Memory B cell (primary cell): ENCODE results near the gene FAM184A.
"Not testable (repeated sequence)": the region's sequence is repeated elsewhere in the genome, so short reads cannot be mapped to it uniquely, and the experiment has no call there.

ENCODE experiments used
- ATAC-seq: fragments of 150-1000 bp; cut with Tn5 transposase; 2 replicates; pipeline ENCODE4 v1.10.0; 2021; ENCODE audit warnings: low read depth, mild to moderate bottlenecking, moderate library complexity
- DNase-seq, 2 donors: peaks; one replicate each; pipeline ENCODE4 v3.0.0; 2022; ENCODE audit warnings: low spot score in 2 of 2
- H3K27ac Mint-ChIP-seq: one replicate; pipeline ENCODE4 v1.8.0; 2022; ENCODE audit warnings: mild to moderate bottlenecking, moderate library complexity, mixed read lengths
- H3K27me3 Mint-ChIP-seq: one replicate; pipeline ENCODE4 v1.8.0; 2022; ENCODE audit warnings: mixed read lengths
- H3K36me3 Mint-ChIP-seq: one replicate; pipeline ENCODE4 v1.8.0; 2022; ENCODE audit warnings: mild to moderate bottlenecking, mixed read lengths
- H3K4me1 Mint-ChIP-seq: one replicate; pipeline ENCODE4 v1.8.0; 2022; ENCODE audit warnings: mixed read lengths
- H3K4me3 Mint-ChIP-seq: one replicate; pipeline ENCODE4 v1.8.0; 2022; ENCODE audit warnings: mild to moderate bottlenecking, moderate library complexity, mixed read lengths
- H3K9me3 Mint-ChIP-seq: one replicate; pipeline ENCODE4 v1.8.0; 2022; ENCODE audit warnings: mixed read lengths

The FAM184A gene

DNA sequence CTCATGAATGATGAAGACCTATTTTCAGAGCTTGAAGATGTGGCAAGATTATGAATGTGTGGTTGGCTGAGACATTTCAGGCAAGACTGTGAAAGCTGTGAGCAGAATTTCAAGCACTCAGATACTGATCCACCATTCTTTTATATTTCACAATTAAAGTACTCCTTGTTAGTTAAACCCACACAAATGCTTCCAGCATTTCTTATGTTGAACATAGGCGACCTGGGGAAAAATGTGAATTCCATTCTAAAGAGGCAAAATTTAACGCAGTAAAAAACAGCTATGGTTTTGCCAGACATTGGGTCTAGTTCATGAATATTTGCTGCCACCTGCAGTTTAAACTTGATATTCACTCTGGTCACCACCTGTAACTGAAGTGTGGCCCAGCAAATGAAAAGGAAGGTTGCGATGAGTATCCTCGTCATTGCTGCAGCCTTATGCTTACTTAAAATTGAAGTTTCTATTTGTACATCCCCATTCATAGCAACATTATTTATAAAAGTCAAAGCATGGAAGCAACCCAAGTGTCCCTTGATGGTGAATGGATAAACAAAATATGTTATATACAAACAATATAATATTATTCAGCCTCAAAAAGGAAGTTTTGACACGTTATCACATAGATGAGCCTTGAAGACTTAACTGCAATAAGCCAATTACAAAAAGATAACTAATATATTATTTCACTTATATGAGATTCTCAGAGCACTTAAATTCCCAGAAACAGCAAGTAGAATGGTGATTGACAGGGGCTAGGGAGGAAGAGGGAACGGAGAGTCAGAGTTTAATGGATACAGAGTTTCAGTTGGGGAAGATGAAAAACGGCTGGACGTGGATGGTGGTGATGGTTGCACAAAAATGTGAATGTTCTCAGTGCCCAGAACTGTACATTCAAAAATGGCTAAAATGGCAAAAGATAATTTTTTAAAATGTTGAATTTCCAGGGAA is 32.4 kb upstream of the FAM184A start:
- peak; percentile 76 for ATAC-seq
- H3K27me3 Mint-ChIP-seq: peaks cover 8% of the 10 kb centered on the region
- DNase-seq: peak; percentile 27 to 47
- H3K27ac Mint-ChIP-seq: no peak overlapping the region
- H3K9me3 Mint-ChIP-seq: no peaks in the 10 kb centered on the region
- H3K36me3 Mint-ChIP-seq: no peaks in the 10 kb centered on the region
- H3K4me1 Mint-ChIP-seq: peaks cover 2% of the 10 kb centered on the region
- no peak overlapping the region for H3K4me3 Mint-ChIP-seq

DNA sequence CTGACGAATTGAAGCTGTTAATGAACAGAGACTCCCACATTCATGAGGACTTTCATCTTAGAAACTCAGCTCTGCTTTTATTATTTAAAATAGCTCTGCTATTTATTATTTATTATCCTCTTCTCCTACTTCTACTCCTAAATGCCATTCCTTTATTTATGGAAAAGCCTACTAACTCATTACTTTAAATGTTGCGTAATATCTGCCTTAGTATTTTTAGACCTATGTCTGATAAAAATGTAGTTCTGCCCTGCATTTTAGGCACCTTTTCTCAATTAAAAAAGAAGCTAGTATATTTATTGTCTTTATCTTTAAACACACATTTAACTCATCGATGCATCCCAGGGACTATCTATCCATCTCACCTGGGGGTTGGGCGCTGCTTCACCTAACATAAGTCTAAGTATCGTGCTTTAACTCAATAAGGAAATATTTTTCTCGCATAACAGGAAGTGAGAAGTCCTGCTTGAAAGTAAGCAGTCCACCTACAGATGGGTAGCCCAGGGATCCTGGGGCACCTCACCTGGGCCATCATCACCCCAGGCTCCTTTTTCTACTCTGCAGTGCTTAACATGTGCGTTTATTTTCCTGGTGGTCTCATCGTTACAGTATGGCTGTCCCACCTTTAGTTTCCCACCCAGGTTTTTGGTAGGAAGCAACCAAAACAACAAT is 31.3 kb upstream of the FAM184A start:
- no peaks in the 10 kb centered on the region for H3K9me3 Mint-ChIP-seq
- H3K4me1 Mint-ChIP-seq: peaks cover 2% of the 10 kb centered on the region
- DNase-seq: no peak
- no peak overlapping the region for H3K27ac Mint-ChIP-seq
- H3K36me3 Mint-ChIP-seq: no peaks in the 10 kb centered on the region
- peaks cover 7% of the 10 kb centered on the region for H3K27me3 Mint-ChIP-seq
- H3K4me3 Mint-ChIP-seq: no peak overlapping the region
- peak; percentile 26 for ATAC-seq

DNA sequence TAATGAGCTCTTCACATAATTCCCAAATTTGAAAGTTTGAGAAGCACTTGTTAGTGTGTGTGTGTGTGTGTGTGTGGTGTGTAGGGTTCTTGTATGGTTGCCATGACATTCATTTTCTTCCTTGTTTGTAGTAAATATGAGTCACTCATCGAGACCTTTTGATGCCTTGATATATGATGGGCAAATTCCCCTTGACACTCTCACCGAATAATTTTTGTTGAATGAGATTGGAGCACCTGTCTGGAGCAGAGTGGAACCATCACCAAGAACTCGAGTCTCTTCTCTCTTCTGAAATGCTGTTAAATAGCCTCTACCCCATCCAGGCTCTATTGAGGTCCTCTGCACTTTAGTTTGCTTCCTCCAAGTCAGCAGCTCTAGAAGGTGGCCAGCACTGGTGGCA is 29.6 kb upstream of the FAM184A start:
- DNase-seq (no peak), ATAC-seq (no peak)
- no peaks in the 10 kb centered on the region for H3K9me3 Mint-ChIP-seq
- peaks cover 2% of the 10 kb centered on the region for H3K27me3 Mint-ChIP-seq
- peaks cover 2% of the 10 kb centered on the region for H3K4me1 Mint-ChIP-seq
- H3K4me3 Mint-ChIP-seq: no peak overlapping the region
- H3K27ac Mint-ChIP-seq: no peak overlapping the region
- H3K36me3 Mint-ChIP-seq: no peaks in the 10 kb centered on the region

DNA sequence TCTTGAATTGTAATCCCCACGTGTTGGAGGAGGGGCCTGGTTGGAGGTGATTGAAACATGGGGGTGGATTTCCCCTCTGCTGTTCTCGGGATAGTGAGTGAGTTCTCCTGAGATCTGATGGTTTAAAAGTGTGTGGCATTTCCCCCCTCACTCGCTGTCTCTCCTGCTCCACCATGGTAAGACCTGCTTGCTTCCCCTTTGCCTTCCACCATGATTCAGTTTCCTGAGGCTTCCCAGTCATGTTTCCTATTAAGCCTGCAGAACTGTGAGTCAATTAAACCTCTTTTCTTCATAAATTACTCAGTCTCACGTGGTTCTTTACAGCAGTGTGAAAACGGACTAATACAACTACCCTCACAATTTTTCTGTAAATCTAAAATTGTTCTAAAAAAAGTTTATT is 26.8 kb upstream of the FAM184A start:
- Mint-ChIP-seq H3K4me1 (peaks cover 2% of the 10 kb centered on the region), H3K27me3 (no peaks in the 10 kb centered on the region), H3K9me3 (no peaks in the 10 kb centered on the region), H3K27ac (no peak overlapping the region), H3K4me3 (no peak overlapping the region), H3K36me3 (no peaks in the 10 kb centered on the region)
- DNase-seq (no peak), ATAC-seq (no peak)

DNA sequence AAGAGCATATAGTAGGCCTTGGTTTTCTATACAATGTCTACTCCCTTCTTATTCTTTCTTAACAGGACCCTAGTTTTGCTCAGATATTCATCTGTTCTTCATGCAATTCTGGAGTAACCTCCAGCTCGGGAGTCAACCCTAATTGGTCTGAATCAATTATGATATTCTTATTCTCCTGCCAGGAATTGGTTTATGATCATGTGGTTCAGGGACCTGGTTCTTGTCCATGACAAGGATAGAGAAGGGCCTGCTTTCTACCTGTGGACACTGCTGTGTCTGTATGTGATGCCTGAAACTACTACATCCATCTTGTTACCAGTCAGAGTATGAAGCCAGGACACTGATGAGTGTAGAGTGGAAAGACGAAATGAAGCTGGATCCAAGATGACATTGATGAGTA is 24.4 kb upstream of the FAM184A start:
- H3K27ac Mint-ChIP-seq: no peak overlapping the region
- H3K4me3 Mint-ChIP-seq: no peak overlapping the region
- ATAC-seq (no peak), DNase-seq (no peak)
- no peaks in the 10 kb centered on the region for H3K27me3 Mint-ChIP-seq
- no peaks in the 10 kb centered on the region for H3K36me3 Mint-ChIP-seq
- no peaks in the 10 kb centered on the region for H3K4me1 Mint-ChIP-seq
- no peaks in the 10 kb centered on the region for H3K9me3 Mint-ChIP-seq

DNA sequence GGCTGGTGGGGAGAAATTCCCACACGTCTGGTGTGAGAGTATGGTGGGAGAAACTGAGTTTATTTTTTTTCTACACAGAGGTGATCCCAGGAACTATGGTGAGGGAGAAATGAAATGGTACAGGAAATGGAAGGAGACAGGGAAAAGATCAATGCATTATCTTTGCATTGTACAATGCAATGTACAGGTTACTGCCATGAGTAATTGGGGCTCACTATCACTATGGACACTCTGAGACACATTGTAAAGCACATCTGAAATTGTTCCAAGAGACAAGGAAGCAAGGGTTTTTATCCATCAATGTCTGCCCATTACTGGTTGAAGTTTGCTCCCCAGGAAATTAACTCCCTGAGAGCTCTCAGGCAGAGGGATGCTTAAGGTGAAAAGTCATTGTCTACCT is 21.7 kb upstream of the FAM184A start:
- no peaks in the 10 kb centered on the region for H3K9me3 Mint-ChIP-seq

DNA sequence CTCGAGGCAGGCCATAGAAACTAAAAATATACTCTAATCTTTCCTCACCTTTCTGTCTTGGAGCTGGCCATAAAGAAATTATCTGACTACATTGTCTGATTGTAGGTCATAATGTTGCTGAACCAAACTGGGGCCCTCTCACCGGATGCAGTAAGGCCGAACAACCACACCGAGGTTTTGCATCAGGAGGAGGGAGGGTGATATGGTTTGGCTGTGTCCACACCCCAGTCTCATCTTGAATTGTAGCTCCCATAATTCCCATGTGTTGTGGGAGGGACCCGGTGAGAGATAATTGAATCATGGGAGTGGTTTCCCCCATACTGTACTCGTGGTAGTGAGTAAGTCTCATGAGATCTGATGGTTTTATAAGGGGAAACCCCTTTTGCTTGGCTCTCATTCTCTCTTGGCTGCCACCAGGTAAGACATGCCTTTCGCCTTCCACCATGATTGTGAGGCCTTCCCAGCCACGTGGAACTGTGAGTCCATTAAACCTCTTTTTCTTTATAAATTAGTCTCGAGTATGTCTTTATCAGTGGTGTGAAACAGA is 19.4 kb upstream of the FAM184A start:
- not testable (repeated sequence) for H3K27me3 Mint-ChIP-seq, H3K27ac Mint-ChIP-seq, H3K4me1 Mint-ChIP-seq, H3K9me3 Mint-ChIP-seq, DNase-seq, H3K36me3 Mint-ChIP-seq, ATAC-seq, H3K4me3 Mint-ChIP-seq

More for the DNA sequence above, 21.7 kb upstream of the FAM184A start:
- Mint-ChIP-seq H3K4me3 (no peak overlapping the region), H3K27ac (no peak overlapping the region), H3K36me3 (no peaks in the 10 kb centered on the region), H3K27me3 (no peaks in the 10 kb centered on the region), H3K4me1 (peaks cover 9% of the 10 kb centered on the region)
- ATAC-seq (no peak), DNase-seq (no peak)

DNA sequence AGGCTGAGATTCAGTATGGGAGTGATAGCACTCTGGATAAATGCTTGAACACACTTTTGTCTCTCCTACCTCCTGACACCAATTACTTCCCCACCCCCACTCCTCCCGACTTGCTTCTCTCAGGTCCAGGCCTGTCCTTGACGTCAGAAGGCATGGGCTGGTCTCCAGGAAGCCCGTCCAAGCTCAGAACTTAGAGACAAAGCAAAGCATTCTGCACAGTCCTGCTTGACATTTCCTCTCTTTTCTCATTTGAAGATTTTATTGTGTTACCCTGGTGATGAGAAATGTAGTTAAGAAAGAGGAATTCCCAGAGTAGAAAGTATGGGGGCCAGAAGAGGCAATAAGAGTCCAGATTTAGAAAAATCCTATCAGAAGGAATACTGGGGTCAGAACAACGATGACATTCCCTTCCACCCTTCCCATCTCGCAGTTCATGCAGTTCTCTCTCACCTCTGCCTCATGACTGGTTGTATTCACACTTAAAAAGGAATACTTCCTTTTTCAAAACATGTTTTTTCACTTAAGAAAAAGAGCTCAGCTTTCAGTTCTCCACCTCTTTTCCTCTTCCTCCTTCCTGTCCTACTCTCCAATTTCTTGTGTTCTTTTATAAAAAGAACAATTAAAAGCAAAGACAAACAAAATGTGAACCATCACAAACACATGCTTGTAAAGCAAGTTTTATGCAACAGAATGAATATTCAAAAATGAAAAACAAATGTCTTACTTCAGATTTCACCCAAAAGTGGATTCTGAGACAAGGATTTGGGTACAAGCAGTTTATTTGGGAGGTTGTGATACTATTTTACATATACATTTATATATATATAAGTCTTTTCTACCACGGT is 18.5 kb upstream of the FAM184A start:
- ATAC-seq: no peak
- no peak for DNase-seq
- H3K27ac Mint-ChIP-seq: no peak overlapping the region
- peaks cover 9% of the 10 kb centered on the region for H3K4me1 Mint-ChIP-seq
- H3K4me3 Mint-ChIP-seq: no peak overlapping the region
- H3K27me3 Mint-ChIP-seq: peaks cover 6% of the 10 kb centered on the region
- no peaks in the 10 kb centered on the region for H3K9me3 Mint-ChIP-seq
- no peaks in the 10 kb centered on the region for H3K36me3 Mint-ChIP-seq

DNA sequence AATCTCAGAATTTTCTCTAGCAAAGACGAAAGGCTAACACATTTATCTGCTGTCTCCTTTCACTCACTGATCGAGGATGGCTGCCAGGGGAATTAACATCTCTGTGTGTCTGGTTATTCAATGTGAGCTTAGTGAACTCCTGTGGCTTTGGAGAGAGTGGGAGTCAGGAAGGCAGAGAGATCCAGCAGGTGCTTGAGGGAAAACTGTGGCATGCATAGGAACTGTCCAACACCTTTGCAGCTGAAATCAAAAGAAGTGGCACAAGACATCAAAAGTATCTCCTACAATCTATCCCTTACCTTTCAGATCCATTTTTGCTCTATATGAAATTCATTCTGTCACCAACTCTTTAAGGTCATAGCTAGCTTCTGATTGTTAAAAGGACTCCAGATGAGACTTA is 11.8 kb upstream of the FAM184A start:
- no peaks in the 10 kb centered on the region for H3K9me3 Mint-ChIP-seq
- ATAC-seq: no peak
- H3K27me3 Mint-ChIP-seq: peaks cover 15% of the 10 kb centered on the region
- no peaks in the 10 kb centered on the region for H3K4me1 Mint-ChIP-seq
- H3K36me3 Mint-ChIP-seq: peaks cover 2% of the 10 kb centered on the region
- H3K27ac Mint-ChIP-seq: no peak overlapping the region
- DNase-seq: no peak
- H3K4me3 Mint-ChIP-seq: no peak overlapping the region

DNA sequence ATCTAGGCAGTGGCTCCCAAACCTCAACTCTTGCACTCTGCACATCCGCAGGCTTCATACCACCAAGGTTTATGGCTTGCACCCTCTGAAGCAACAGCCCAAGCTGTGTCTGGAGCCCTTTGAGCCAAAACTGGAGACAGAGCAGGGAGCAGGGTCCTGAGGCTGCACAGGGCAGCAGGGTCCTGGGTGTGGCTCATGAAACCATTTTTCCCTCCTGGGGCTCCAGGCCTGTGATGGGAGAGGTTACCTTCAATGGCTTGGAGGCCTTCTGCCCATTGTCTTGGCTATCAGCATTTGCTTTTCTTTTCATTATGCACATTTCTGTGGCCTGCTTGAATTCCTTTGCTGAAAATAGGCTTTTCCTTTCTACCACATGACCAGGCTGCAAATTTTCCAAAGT is 6.3 kb upstream of the FAM184A start:
- Mint-ChIP-seq H3K4me1 (no peaks in the 10 kb centered on the region), H3K27ac (no peak overlapping the region), H3K9me3 (peaks cover 6% of the 10 kb centered on the region), H3K27me3 (peaks cover 6% of the 10 kb centered on the region), H3K36me3 (peaks cover 5% of the 10 kb centered on the region), H3K4me3 (no peak overlapping the region)
- DNase-seq (no peak), ATAC-seq (no peak)

DNA sequence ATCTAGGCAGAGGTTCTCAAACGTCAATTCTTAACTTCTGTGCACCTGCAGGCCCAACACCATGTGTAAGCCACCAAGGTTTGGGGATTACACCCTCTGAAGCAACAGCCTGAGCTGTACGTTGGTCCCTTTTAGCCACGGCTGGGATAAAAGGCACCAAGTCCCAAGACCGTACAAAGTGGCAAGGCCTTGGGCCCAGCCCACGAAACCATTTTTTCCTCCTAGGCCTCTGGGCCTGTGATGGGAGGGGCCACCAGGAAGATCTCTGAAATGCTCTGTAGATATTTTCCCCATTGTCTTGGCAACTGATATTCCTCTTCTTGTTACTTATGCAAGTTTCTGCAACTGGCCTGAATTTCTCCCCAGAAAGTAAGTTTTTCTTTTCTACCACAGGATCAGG is 4.5 kb upstream of the FAM184A start:
- H3K4me3 Mint-ChIP-seq: no peak overlapping the region
- DNase-seq: no peak
- peaks cover 5% of the 10 kb centered on the region for H3K27me3 Mint-ChIP-seq
- H3K4me1 Mint-ChIP-seq: peaks cover 6% of the 10 kb centered on the region
- no peak for ATAC-seq
- H3K27ac Mint-ChIP-seq: no peak overlapping the region
- peaks cover 6% of the 10 kb centered on the region for H3K9me3 Mint-ChIP-seq
- peaks cover 5% of the 10 kb centered on the region for H3K36me3 Mint-ChIP-seq

DNA sequence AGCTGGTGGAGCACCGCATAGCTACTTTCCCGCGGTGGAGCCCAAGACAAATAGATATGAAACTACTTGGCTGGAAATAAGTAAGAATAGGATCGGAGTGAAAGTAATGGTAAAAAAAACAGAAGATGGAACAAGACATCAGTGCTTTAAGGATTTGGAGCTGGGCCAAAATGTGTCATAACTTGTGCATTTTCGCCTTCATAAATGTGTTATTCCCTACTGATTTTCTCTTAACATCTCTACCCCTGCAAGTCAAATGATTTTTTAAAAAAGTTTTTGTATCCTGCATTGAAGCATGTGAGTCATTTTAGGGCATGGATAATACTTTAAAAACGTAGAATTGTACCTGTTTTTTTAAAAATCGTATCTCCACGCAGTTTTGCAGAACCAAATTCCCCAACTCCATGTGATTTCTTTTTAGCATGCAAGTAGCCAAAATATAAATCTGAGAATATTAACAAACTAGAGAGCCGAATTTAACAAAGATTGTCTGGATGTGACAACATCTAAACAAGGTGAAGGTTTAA is 882 bp upstream of the FAM184A start:
- Mint-ChIP-seq H3K27me3 (peaks cover 8% of the 10 kb centered on the region), H3K36me3 (peaks cover 3% of the 10 kb centered on the region), H3K9me3 (peaks cover 6% of the 10 kb centered on the region), H3K4me3 (peak overlapping the region; percentile 94), H3K4me1 (peaks cover 11% of the 10 kb centered on the region), H3K27ac (peak overlapping the region; percentile 81)
- DNase-seq (no peak), ATAC-seq (no peak)

DNA sequence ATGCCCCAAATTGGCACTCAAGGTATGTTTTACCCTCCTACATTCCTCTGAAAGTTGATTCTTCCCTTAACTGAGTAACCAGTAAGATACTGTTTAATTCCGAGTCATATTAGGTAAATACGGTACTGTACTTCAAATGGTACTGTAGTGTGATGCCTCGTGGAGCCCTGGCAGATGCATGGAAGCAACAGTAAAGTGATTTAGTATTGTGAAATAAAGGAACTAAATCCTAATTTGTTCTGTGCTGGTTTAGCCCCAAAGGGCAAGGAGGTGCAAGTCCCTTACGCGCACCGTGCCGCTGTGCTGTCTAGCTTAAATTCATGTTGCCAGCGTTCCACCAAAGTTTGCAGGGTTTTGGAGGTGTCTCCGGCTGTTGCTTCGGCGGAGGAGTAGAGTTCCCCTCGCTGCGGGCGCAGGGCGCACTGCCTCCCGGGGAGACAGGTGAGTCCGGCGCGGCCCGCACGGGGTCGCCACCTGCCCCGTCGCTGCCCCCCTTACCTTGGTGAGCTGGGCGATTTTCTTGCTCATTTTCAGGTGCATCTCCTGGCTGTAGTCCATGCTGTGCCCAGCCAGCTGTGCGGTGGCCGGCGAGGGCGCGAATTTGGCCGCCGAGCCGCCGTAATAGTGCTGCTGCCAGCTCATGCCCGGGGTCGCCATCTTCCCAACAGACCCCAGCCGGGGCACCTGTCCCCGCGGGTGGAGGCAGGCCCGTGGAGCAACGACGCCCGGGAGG is 655 bp downstream of the FAM184A start:
- no peak overlapping the region for H3K27ac Mint-ChIP-seq
- DNase-seq (peak; percentile 25 to 54), ATAC-seq (peak; percentile 56)
- H3K9me3 Mint-ChIP-seq: peaks cover 3% of the 10 kb centered on the region
- peaks cover 11% of the 10 kb centered on the region for H3K4me1 Mint-ChIP-seq
- H3K4me3 Mint-ChIP-seq: peak overlapping the region; percentile 76
- no peaks in the 10 kb centered on the region for H3K36me3 Mint-ChIP-seq
- H3K27me3 Mint-ChIP-seq: peaks cover 10% of the 10 kb centered on the region
